Stromal cell of bone marrow (primary cell): Measurements from ENCODE around the gene MYO15A.

Source experiments
- DNase-seq: peaks from one replicate; pipeline ENCODE4 v3.0.0-alpha.2; 2012; ENCODE audit warnings: low read depth

MYO15A gene

GRCh38 chr17:18224053-18224386 lies 115.5 kb downstream of the MYO15A start:
- DNase-seq, result no peak

GRCh38 chr17:18224387-18225120 lies 116.0 kb downstream of the MYO15A start:
- no peak for DNase-seq

- DNase-seq, result peak; percentile 90
Observed at GRCh38 chr17:18225121-18225641, 116.6 kb downstream of the MYO15A start, which contains the start of gene LLGL1. Gene LLGL1 (plus strand): TSS chr17:18225635. CDS start chr17:18225683, 48 bp downstream.

- no peak for DNase-seq
Observed at GRCh38 chr17:18225642-18226283, 117.2 kb downstream of the MYO15A start.

GRCh38 chr17:18226284-18226945 lies 117.9 kb downstream of the MYO15A start:
- no peak for DNase-seq

- no peak for DNase-seq
Observed at GRCh38 chr17:18227635-18228034, 119.1 kb downstream of the MYO15A start.

GRCh38 chr17:18228176-18228682 lies 119.7 kb downstream of the MYO15A start:
- no peak for DNase-seq

- no peak for DNase-seq
Observed at GRCh38 chr17:18229254-18229653, 120.7 kb downstream of the MYO15A start.
